Medulla oblongata (tissue), 1 donor: ENCODE results near the gene MICAL3.
"Not testable (repeated sequence)": the region's sequence is repeated elsewhere in the genome, so short reads cannot be mapped to it uniquely, and the experiment has no call there.

Experiments
- DNase-seq: peaks from one replicate; pipeline ENCODE4 v3.0.0-alpha.2; 2015; ENCODE audit errors: extremely low spot score

Gene MICAL3

GRCh38 chr22:17764036-17764435, 260.3 kb downstream of the MICAL3 start:
- DNase-seq = peak; percentile 72

DNA sequence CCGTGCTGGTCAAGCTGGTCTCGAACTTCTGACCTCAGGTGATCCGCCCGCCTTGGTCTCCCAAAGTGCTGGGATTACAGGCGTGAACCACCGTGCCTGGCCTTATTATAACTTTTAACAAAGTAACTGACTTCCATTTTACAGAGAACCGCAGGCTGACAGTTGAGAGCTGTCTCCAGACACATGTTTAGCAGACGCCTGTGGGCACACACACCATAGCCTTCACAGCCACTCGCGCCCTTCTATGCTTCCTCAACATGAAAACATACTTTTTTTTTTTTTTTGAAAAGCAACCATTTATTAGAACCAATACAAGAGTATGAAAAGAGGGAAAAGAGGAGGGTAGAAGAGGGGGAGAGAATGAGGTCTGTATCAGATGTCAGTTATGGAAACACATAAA, 260.9 kb downstream of the MICAL3 start:
- not testable (repeated sequence) for DNase-seq

DNA sequence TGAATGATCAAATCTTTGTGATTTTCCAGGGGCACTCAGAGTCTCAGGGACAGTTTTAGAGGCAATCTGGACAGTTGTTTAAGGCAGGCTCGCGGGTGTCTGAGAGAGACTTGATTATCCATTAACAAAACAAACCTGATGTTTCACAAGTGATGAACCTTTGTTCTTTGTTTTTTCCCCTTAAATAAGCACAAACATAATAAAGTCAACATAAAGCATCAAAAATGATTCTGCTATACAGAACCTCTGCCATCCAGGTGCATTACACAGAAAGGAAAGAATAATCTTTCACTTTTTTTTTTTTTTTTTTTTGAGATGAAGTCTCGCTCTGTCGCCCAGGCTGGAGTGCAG, 263.2 kb downstream of the MICAL3 start:
- DNase-seq = no peak

- no peak for DNase-seq
These were observed 270.0 kb downstream of the MICAL3 start for GRCh38 chr22:17754233-17754925.

GRCh38 chr22:17753401-17753989, 270.9 kb downstream of the MICAL3 start:
- DNase-seq = no peak

- no peak for DNase-seq
These were observed 272.8 kb downstream of the MICAL3 start for GRCh38 chr22:17751596-17751995.

GRCh38 chr22:17749605-17750395, 274.6 kb downstream of the MICAL3 start:
- DNase-seq = no peak

- no peak for DNase-seq
These were observed 275.6 kb downstream of the MICAL3 start for GRCh38 chr22:17748555-17749353.

GRCh38 chr22:17746916-17747315, 277.4 kb downstream of the MICAL3 start:
- DNase-seq = no peak

GRCh38 chr22:17744430-17744829, 279.9 kb downstream of the MICAL3 start:
- DNase-seq = no peak

GRCh38 chr22:17743661-17744411, 280.5 kb downstream of the MICAL3 start:
- DNase-seq = no peak

GRCh38 chr22:17742527-17742902, 281.8 kb downstream of the MICAL3 start:
- peak; percentile 65 for DNase-seq

DNA sequence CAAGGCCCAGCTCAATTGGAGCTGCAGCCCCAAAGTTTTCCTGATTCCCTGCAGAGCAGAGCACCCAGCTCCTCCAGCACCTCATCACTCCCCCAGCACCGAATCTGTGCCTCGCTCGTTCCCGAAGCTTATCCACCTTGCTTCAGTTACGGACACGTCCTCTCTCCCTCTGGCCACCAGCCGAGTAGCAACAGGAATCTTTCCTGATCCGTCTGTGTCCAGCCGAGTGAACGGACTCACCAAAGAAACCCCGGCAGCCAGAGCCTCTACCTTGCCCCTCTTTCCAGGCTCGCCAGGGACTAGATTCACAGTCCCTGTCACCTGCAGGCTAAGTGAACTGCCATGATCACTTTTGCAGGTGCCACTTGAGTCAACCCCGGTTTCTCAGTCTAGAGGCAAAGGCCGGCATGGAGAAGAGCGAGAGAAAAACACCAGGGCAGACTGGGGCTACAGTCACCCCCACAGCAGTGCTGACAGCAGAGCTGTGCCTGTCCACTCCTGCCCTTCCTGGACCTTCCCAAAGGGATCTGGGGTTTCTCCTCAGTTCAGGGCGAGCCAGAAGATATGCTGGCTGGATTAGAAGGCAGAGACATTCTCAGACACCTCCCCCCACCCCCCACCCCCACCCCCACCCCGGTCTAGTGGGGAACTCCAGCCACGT, 282.4 kb downstream of the MICAL3 start:
- no peak for DNase-seq

DNA sequence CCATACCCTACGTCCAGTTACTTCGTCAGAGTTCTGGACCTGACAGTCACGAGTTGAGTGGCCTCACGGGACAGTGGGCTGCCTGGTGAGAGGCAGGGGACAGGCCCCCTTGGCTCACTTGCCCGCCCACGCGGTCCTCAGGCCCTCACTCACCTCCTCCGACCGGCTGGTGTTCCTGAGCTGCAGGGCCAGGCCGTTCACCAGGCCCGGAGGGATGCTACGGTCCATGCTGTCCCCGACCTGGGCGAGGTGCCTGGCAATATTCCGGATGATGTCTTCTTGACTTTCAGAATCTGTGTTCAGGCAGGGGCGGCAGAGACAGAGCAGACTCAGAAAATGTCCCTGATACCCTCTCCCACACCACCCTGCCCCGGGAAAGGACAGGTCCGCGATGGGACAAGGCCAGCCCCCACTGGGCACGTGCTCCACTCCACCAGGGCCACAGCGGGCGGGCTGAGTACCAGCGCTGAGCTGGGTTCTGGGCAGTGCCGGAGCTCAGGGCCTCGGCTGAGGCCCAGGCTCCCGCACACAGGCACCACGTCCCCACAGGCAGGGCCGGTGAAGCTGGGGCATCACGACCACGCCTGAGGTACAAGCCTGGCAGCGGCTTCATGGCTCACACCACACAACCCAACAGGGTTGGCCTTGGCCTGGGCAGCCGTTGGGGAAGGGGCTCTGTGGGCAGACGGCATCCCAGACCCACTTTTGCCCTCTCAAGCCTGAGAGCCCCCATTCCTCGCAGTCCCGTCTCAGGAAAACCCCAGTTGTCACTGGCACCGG, 285.0 kb downstream of the MICAL3 start:
- DNase-seq = no peak

GRCh38 chr22:17738386-17739128, 285.8 kb downstream of the MICAL3 start:
- no peak for DNase-seq
